ENCODE measurements around the gene ZNF627. TPM values are rescaled to one million over a fixed set of nuclear protein-coding genes. Genes with fewer than 3 reads are reported as not detected.

The ZNF627 gene
- total and polyA plus RNA-seq, 2 of the 8 experiments (the other 6 are each of a cell fraction or from before 2014, with no cell fraction given) = 7.2 to 13.7 TPM

DNA sequence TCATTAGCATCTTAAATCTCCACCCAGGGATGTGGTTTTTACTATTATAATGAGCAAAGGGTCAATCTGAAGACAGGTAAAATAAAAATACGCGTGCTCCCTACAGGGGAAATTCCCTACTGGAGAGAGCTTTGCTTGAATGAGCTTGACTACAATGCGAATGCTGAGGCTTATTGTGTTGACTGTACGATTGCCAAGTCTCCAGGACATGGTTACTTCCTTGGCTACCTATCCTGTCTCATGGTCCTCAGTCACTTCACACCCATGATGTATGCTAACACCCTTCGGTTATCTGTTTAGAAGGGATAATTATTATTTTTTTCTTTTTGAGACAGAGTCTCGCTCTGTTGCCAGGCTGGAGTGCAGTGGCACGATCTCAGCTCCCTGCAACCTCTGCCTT, 61.7 kb downstream of the ZNF627 start:
- H3K14ac ChIP-seq (ENCODE audit: insufficient read length) = no peak overlapping the region
- no peak overlapping the region for H3K23ac ChIP-seq (ENCODE audit: insufficient read length)
- no peak overlapping the region for H3K27ac ChIP-seq (ENCODE audit: low read depth, low read length)
- DNase-seq (ENCODE audit: low read depth in 1 of 2, low spot score in 2 of 2) = no peak
- no peaks in the 10 kb centered on the region for H3K9me3 ChIP-seq (ENCODE audit: insufficient read depth in 2 of 2, low read depth in 1 of 2, low read length in 1 of 2)
- no peak overlapping the region for H4K91ac ChIP-seq (replicated peaks; ENCODE audit: insufficient read length, low read length)
- no peak overlapping the region for H2BK5ac ChIP-seq (ENCODE audit: low read depth, low read length)
- H2BK120ac ChIP-seq (replicated peaks; ENCODE audit: low read depth, low read length) = no peak overlapping the region
- H3K79me1 ChIP-seq (ENCODE audit: low read depth, low read length) = no peaks in the 10 kb centered on the region
- H3K36me3 ChIP-seq (ENCODE audit: control insufficient read depth in 2 of 4, insufficient read depth in 4 of 4, low read length in 3 of 4) = peaks cover 0 to 2% (median 0%) of the 10 kb centered on the region in 4 experiments; a peak in 1 of 8 replicates
- peaks cover 0 to 2% (median 0%) of the 10 kb centered on the region in 4 experiments; a peak in 1 of 7 replicates for H3K4me1 ChIP-seq (replicated peaks in 1 of 4; ENCODE audit: control insufficient read depth in 3 of 4, insufficient read depth in 4 of 4, low read length in 3 of 4)
- CTCF ChIA-PET (ENCODE audit: partially characterized antibody) = interaction anchor here (0.7 to 1.7 kb wide), 14 partner anchors 9 to 228 kb away, joined by 3 to 5 read pairs (median 3); partner anchors contain the start of gene ZNF491
- H2AK5ac ChIP-seq (ENCODE audit: low read depth, low read length) = no peak overlapping the region
- H3K23me2 ChIP-seq (ENCODE audit: low read depth, low read length) = no peaks in the 10 kb centered on the region
- H3K4ac ChIP-seq (replicated peaks; ENCODE audit: insufficient read length, low read depth, low read length) = no peak overlapping the region
- no peak for TF ChIP-seq SIX5 (IDR thresholded peaks at IDR 0.05; ENCODE audit: low read depth, low read length)
- no peak for TF ChIP-seq EP300 (IDR thresholded peaks at IDR 0.05; ENCODE audit: borderline replicate concordance in 1 of 2, low read depth in 2 of 2, low read length in 2 of 2)
- TF ChIP-seq SP2 (IDR thresholded peaks at IDR 0.05; ENCODE audit: low read length) = no peak
- TF ChIP-seq SP4 (IDR thresholded peaks at IDR 0.05; ENCODE audit: low read length) = no peak
- TF ChIP-seq CBX8 (IDR thresholded peaks at IDR 0.05; ENCODE audit: borderline replicate concordance, low read depth, low read length) = no peak
- H4K20me1 ChIP-seq (replicated peaks in 1 of 2; ENCODE audit: control insufficient read depth in 1 of 2, insufficient read depth in 2 of 2, low read length in 2 of 2) = no peaks in the 10 kb centered on the region
- no peak overlapping the region for H3K56ac ChIP-seq (replicated peaks; ENCODE audit: insufficient read length, low read depth, low read length)
- no peak overlapping the region for H3K4me2 ChIP-seq (ENCODE audit: insufficient read depth in 1 of 2, low read depth in 2 of 2, low read length in 2 of 2)
- no peak for FAIRE-seq
- POLR2A ChIA-PET (ENCODE audit: partially characterized antibody) = no interaction called here
- H2BK20ac ChIP-seq (ENCODE audit: low read length) = no peak overlapping the region
- no peak overlapping the region for H3K9ac ChIP-seq (replicated peaks in 1 of 4; ENCODE audit: extremely low read depth in 1 of 4, low read depth in 3 of 4, low read length in 3 of 4)
- no peaks in the 10 kb centered on the region for H3K27me3 ChIP-seq (replicated peaks in 1 of 4; ENCODE audit: control insufficient read depth in 3 of 4, extremely low read depth in 1 of 4, insufficient read depth in 3 of 4, low read length in 3 of 4)
- WGBS, 2 experiments (ENCODE audit: extremely low coverage in 1 of 2, insufficient coverage in 1 of 2, insufficient read length in 1 of 2, insufficient replicate concordance in 2 of 2, low coverage in 1 of 2, low lambda C conversion rate in 2 of 2, missing lambda C conversion rate in 1 of 2) = 77% methylated on average over 7 of the region's 7 CpGs; no CpG with 5 or more reads in 1 of the 2 experiments
- no peak overlapping the region for H3K18ac ChIP-seq (ENCODE audit: extremely low read depth, low read length)
- H2BK15ac ChIP-seq (ENCODE audit: low read length) = no peak overlapping the region
- H3K79me2 ChIP-seq (ENCODE audit: control insufficient read depth in 1 of 2, insufficient read depth in 2 of 2, low read length in 2 of 2) = no peaks in the 10 kb centered on the region
- H2AFZ ChIP-seq (ENCODE audit: low read length) = no peak overlapping the region
- H2BK12ac ChIP-seq (ENCODE audit: low read depth, low read length) = no peak overlapping the region
- no peak overlapping the region for H3K4me3 ChIP-seq (ENCODE audit: extremely low read depth in 1 of 4, insufficient read depth in 2 of 4, low read depth in 3 of 4, low read length in 4 of 4)
- no peak overlapping the region for H4K8ac ChIP-seq (ENCODE audit: extremely low read depth, insufficient read depth, low read length)
- H4K5ac ChIP-seq (ENCODE audit: insufficient read length, low read depth, low read length) = no peak overlapping the region
